ENCODE measurements around the gene SGCD.

- TF ChIP-seq CTCF (IDR thresholded peaks at IDR 0.05; ENCODE audit: insufficient read depth, low read length) (no peak), REST (IDR thresholded peaks at IDR 0.05; ENCODE audit: insufficient replicate concordance, low read depth) (no peak), GABPA (IDR thresholded peaks at IDR 0.05; ENCODE audit: low read depth) (no peak), POLR2AphosphoS5 (IDR thresholded peaks at IDR 0.05; ENCODE audit: low read depth) (no peak)
Observed at GRCh38 chr5:156469636-156470035, 142.7 kb downstream of the SGCD start.
